HCT116 (cell line): ENCODE measurements around the gene MEIS1. TPM values are rescaled to one million over a fixed set of nuclear protein-coding genes. Genes with fewer than 3 reads are reported as not detected.

Experiments
- ATAC-seq: fragments of 200-7000 bp; cut with Tn5 transposase; 2 replicates; pipeline ENCODE4 v1.9.1; 2020; ENCODE audit warnings: mild to moderate bottlenecking, moderate library complexity
- BruUV-seq: library from RNA; stranded (reverse); fragments of 400-500 nt; replicated peaks from 2 replicates; lab custom pipeline; 2021; lab: Mats Ljungman, UMichigan
- CTCF ChIA-PET: fragments of 300-600 bp; sonication (Branson Sonifier 250); formaldehyde crosslinking; loops from one replicate; lab custom pipeline; 2021; ENCODE audit warnings: antibody characterized with exemption; lab: Charles Lee
- POLR2A ChIA-PET: fragments of 300-600, 350-600 bp; sonication (Branson Sonifier 250); formaldehyde crosslinking; loops from one replicate; lab custom pipeline; 2021; ENCODE audit warnings: antibody characterized with exemption; lab: Charles Lee
- RAD21 ChIA-PET, 2 experiments: fragments of 300-600 bp; sonication (Branson Sonifier 250); formaldehyde crosslinking; loops; one replicate each; lab custom pipeline; 2023; ENCODE audit warnings: low total read pairs in 2 of 2; ENCODE audit not compliant: uncharacterized antibody in 2 of 2, unreplicated experiment in 2 of 2, low non-redundant PET in 1 of 2; lab: Charles Lee
- DNase-seq: peaks from one replicate; pipeline ENCODE4 v3.0.0-alpha.2; 2010; ENCODE audit warnings: low read depth, low spot score
- H2AFZ ChIP-seq: fragments of 200-600 bp; shearing (Covaris generic), sonication (generic); 2 replicates; pipeline ENCODE4 v1.6.1; 2017; ENCODE audit warnings: low read depth, mixed run types, mixed read lengths, antibody characterized with exemption, low read length; ENCODE audit not compliant: poor library complexity, severe bottlenecking
- H3K27ac ChIP-seq: 2 replicates; pipeline ENCODE4 v1.5.1; 2012; ENCODE audit warnings: low read depth, low read length
- H3K27me3 ChIP-seq: fragments of 200-600 bp; sonication (generic); 2 replicates; pipeline ENCODE4 v1.6.1; 2016; ENCODE audit warnings: mixed run types, low read length, mixed read lengths; ENCODE audit not compliant: insufficient read depth
- H3K36me3 ChIP-seq, 2 experiments: fragments of 200-500 bp in 1 of 2; fragments of 200-600 bp in 1 of 2; sonication (Bioruptor generic) in 1 of 2; sonication (generic) in 1 of 2; 2 replicates each; pipeline versions ENCODE4 v1.5.1 to v1.6.1; 2014 to 2016; ENCODE audit warnings: low read length in 2 of 2, inconsistent platforms in 1 of 2, mixed read lengths in 1 of 2, mixed run types in 1 of 2; ENCODE audit not compliant: insufficient read depth in 2 of 2, control insufficient read depth in 1 of 2
- H3K4me1 ChIP-seq, 2 experiments: fragments of 200-600 bp in 1 of 2; sonication (generic) in 1 of 2; 2 replicates each; pipeline versions ENCODE4 v1.5.1 to v1.6.1; 2012 to 2017; ENCODE audit warnings: low read length in 2 of 2, inconsistent platforms in 1 of 2, mild to moderate bottlenecking in 1 of 2, mixed read lengths in 1 of 2, mixed run types in 1 of 2, moderate library complexity in 1 of 2; ENCODE audit not compliant: insufficient read depth in 2 of 2, control insufficient read depth in 1 of 2
- H3K4me2 ChIP-seq: fragments of 200-600 bp; sonication (generic); 2 replicates; pipeline ENCODE4 v1.6.1; 2017; ENCODE audit warnings: mixed run types, low read length, mixed read lengths
- H3K4me3 ChIP-seq, 2 experiments: fragments of 200-600 bp in 1 of 2; sonication (generic) in 1 of 2; replicated peaks in 1 of 2; 2 replicates each; pipeline ENCODE4 v1.5.1; 2011 to 2016; ENCODE audit warnings: low read length in 2 of 2, control low read depth in 1 of 2, low read depth in 1 of 2, mild to moderate bottlenecking in 1 of 2, mixed read lengths in 1 of 2, mixed run types in 1 of 2
- H3K79me2 ChIP-seq: fragments of 200-600 bp; sonication (generic); 2 replicates; pipeline ENCODE4 v1.6.1; 2017; ENCODE audit warnings: mild to moderate bottlenecking, mixed run types, low read length, moderate library complexity, mixed read lengths; ENCODE audit not compliant: insufficient read depth
- H3K9ac ChIP-seq: fragments of 200-600 bp; sonication (generic); 2 replicates; pipeline ENCODE4 v1.6.1; 2016; ENCODE audit warnings: low read length, mixed read lengths
- H3K9me2 ChIP-seq: fragments of 200-600 bp; sonication (generic), shearing (Covaris generic); 2 replicates; pipeline ENCODE4 v1.6.1; 2017; ENCODE audit warnings: mixed run types, mild to moderate bottlenecking, moderate library complexity; ENCODE audit not compliant: insufficient read depth
- H3K9me3 ChIP-seq, 2 experiments: fragments of 200-500 bp in 1 of 2; fragments of 200-600 bp in 1 of 2; sonication (Bioruptor generic) in 1 of 2; sonication (generic) in 1 of 2; 2 replicates each; pipeline ENCODE4 v1.6.1; 2014 to 2017; ENCODE audit warnings: low read length in 2 of 2, mixed read lengths in 2 of 2, inconsistent platforms in 1 of 2, low read depth in 1 of 2, mild to moderate bottlenecking in 1 of 2, mixed run types in 1 of 2, moderate library complexity in 1 of 2; ENCODE audit not compliant: control insufficient read depth in 1 of 2, insufficient read depth in 1 of 2
- H4K20me1 ChIP-seq: fragments of 200-600 bp; sonication (generic), shearing (Covaris generic); 2 replicates; pipeline ENCODE4 v1.6.1; 2017; ENCODE audit warnings: mixed run types, mild to moderate bottlenecking, moderate library complexity; ENCODE audit not compliant: insufficient read depth
- CBX3 ChIP-seq: IDR thresholded peaks from 2 replicates; pipeline ENCODE4 v1.6.1; 2012; ENCODE audit warnings: low read depth
- EZH2phosphoT487 ChIP-seq: fragments of 200-600 bp; IDR thresholded peaks from 2 replicates; pipeline ENCODE4 v1.6.1; 2018; ENCODE audit warnings: antibody characterized with exemption, borderline replicate concordance
- REST ChIP-seq: IDR thresholded peaks from 2 replicates; pipeline ENCODE4 v1.6.1; 2012; ENCODE audit warnings: low read depth
- SP1 ChIP-seq: IDR thresholded peaks from 2 replicates; pipeline ENCODE4 v1.6.1; 2012; ENCODE audit warnings: low read depth
- SRF ChIP-seq: IDR thresholded peaks from 2 replicates; pipeline ENCODE4 v1.6.1; 2012; ENCODE audit warnings: low read depth
- TCF7L2 ChIP-seq: IDR thresholded peaks from 2 replicates; pipeline ENCODE4 v1.7.0; 2011; ENCODE audit warnings: borderline replicate concordance, inconsistent platforms; ENCODE audit not compliant: insufficient read depth, insufficient read length; ENCODE audit errors: extremely low read depth
- YY1 ChIP-seq: IDR thresholded peaks from 2 replicates; pipeline ENCODE4 v1.6.1; 2011; ENCODE audit warnings: low read length, low read depth, moderate library complexity, mild to moderate bottlenecking; ENCODE audit not compliant: insufficient replicate concordance; ENCODE audit errors: extremely low read depth
- ZFX ChIP-seq: fragments of 450-650 bp; IDR thresholded peaks from 2 replicates; pipeline ENCODE4 v1.6.1; 2017
- ZNF274 ChIP-seq: fragments of 200-500 bp; sonication (Bioruptor generic); IDR thresholded peaks from 2 replicates; pipeline ENCODE4 v1.6.1; 2014; ENCODE audit warnings: mild to moderate bottlenecking, low read depth, low read length, inconsistent platforms
- intact Hi-C: fragments of 100-400 bp; cut with micrococcal nuclease; formaldehyde crosslinking; loops from 2 replicates; pipeline ENCODE4 v1.10.0; 2022
- total RNA-seq: library from RNA; stranded (reverse); gene quantifications from one replicate; pipeline ENCODE4 v1.2.1, GENCODE V29; 2021; ENCODE audit not compliant: unreplicated experiment

Gene MEIS1
- total RNA-seq, 1 experiment from 2014 or later: 0.32 TPM

- H3K9me2 ChIP-seq: no peaks in the 10 kb centered on the region
- CTCF ChIA-PET: no interaction called here
- H3K9me3 ChIP-seq: no peaks in the 10 kb centered on the region
- no peaks in the 10 kb centered on the region for H3K4me1 ChIP-seq
- no peaks in the 10 kb centered on the region for H3K79me2 ChIP-seq
- H2AFZ ChIP-seq: no peak overlapping the region
- no peak overlapping the region for H3K27ac ChIP-seq
- no peak for DNase-seq
- ATAC-seq: no peak
- TF ChIP-seq ZFX (no peak), SRF (no peak), TCF7L2 (no peak), YY1 (no peak), CBX3 (no peak), ZNF274 (no peak), REST (no peak), SP1 (no peak), EZH2phosphoT487 (no peak)
- TF ChIP-seq, all 23 proteins: peak for 0
- POLR2A ChIA-PET: no interaction called here
- H3K4me3 ChIP-seq: no peak overlapping the region
- intact Hi-C loops: no loop called here
- H3K27me3 ChIP-seq: no peaks in the 10 kb centered on the region
- no peaks in the 10 kb centered on the region for H3K36me3 ChIP-seq
- H3K4me2 ChIP-seq: no peak overlapping the region
- no peak overlapping the region for H3K9ac ChIP-seq
- no peaks in the 10 kb centered on the region for H4K20me1 ChIP-seq
- BruUV-seq: no TSS peak
- RAD21 ChIA-PET: no interaction called here
Observed at GRCh38 chr2:66517772-66518171, 82.8 kb downstream of the MEIS1 start.
